ENCODE measurements around the gene ELL2. TPM values are rescaled to one million over a fixed set of nuclear protein-coding genes. Genes with fewer than 3 reads are reported as not detected.

Gene ELL2
- total RNA-seq, 6 experiments from 2014 or later = 74.3 to 96.4 (median 84.5) TPM

GRCh38 chr5:95863383-95863757 is 98.3 kb downstream of the ELL2 start:
- Histone ChIP-seq H3K27me3 (no peaks in the 10 kb centered on the region), H3K4me3 (no peak overlapping the region), H3K9me3 (no peaks in the 10 kb centered on the region), H3K36me3 (no peaks in the 10 kb centered on the region), H3K27ac (peak overlapping the region; percentile 94 to 97 (median 96)), H3K4me1 (peaks cover 0 to 71% (median 12%) of the 10 kb centered on the region in 4 donors)
- intact Hi-C loops (cut with DNase I) = no loop called here
- DNase-seq = peak in 2 of 3 donors; percentile 60 to 72
- TF ChIP-seq CTCF (IDR thresholded peaks at IDR 0.05) = no peak
- TF ChIP-seq POLR2A (IDR thresholded peaks at IDR 0.05) = peak; percentile 78
- 23% methylated on average over 4 of the region's 4 CpGs for WGBS (ENCODE audit: insufficient coverage, low coverage, low lambda C conversion rate, missing lambda C conversion rate)
- peak; percentile 35 to 70 (median 64) for ATAC-seq

- H3K4me3 ChIP-seq = no peak overlapping the region
- 30% methylated on average over 6 of the region's 8 CpGs for WGBS (ENCODE audit: insufficient coverage, low coverage, low lambda C conversion rate, missing lambda C conversion rate)
- H3K4me1 ChIP-seq = peaks cover 0 to 77% (median 15%) of the 10 kb centered on the region in 4 donors
- no peaks in the 10 kb centered on the region for H3K9me3 ChIP-seq
- no peaks in the 10 kb centered on the region for H3K36me3 ChIP-seq
- ATAC-seq = peak; percentile 0 to 4 (median 0)
- intact Hi-C loops (cut with DNase I) = no loop called here
- TF ChIP-seq CTCF (IDR thresholded peaks at IDR 0.05) = no peak
- no peak for TF ChIP-seq POLR2A (IDR thresholded peaks at IDR 0.05)
- H3K27ac ChIP-seq = peak overlapping the region; percentile 94 to 97 (median 96)
- no peaks in the 10 kb centered on the region for H3K27me3 ChIP-seq
- peak in 1 of 3 donors; percentile 19 for DNase-seq
These were observed 98.8 kb downstream of the ELL2 start for GRCh38 chr5:95862671-95863382.

- H3K4me3 ChIP-seq = no peak overlapping the region
- H3K27ac ChIP-seq = peak overlapping the region; percentile 94 to 97 (median 96)
- DNase-seq (peak in 1 of 3 donors; percentile 6), ATAC-seq (no peak)
- TF ChIP-seq CTCF (IDR thresholded peaks at IDR 0.05) (no peak), POLR2A (IDR thresholded peaks at IDR 0.05) (no peak)
- no peaks in the 10 kb centered on the region for H3K9me3 ChIP-seq
- intact Hi-C loops (cut with DNase I) = no loop called here
- H3K27me3 ChIP-seq = no peaks in the 10 kb centered on the region
- H3K4me1 ChIP-seq = peaks cover 0 to 85% (median 17%) of the 10 kb centered on the region in 4 donors
- H3K36me3 ChIP-seq = no peaks in the 10 kb centered on the region
- 61% methylated on average over 7 of the region's 8 CpGs for WGBS (ENCODE audit: insufficient coverage, low coverage, low lambda C conversion rate, missing lambda C conversion rate)
These were observed 99.6 kb downstream of the ELL2 start for GRCh38 chr5:95861864-95862561.

GRCh38 chr5:95861221-95861863 is 100.3 kb downstream of the ELL2 start:
- ATAC-seq (peak; percentile 33 to 44 (median 36)), DNase-seq (peak; percentile 72 to 85 (median 77))
- Histone ChIP-seq H3K36me3 (no peaks in the 10 kb centered on the region), H3K27ac (peak overlapping the region; percentile 94 to 97 (median 96)), H3K4me1 (peaks cover 0 to 91% (median 20%) of the 10 kb centered on the region in 4 donors), H3K27me3 (no peaks in the 10 kb centered on the region), H3K9me3 (no peaks in the 10 kb centered on the region), H3K4me3 (no peak overlapping the region)
- TF ChIP-seq POLR2A (IDR thresholded peaks at IDR 0.05) (peak; percentile 85), CTCF (IDR thresholded peaks at IDR 0.05) (no peak)
- intact Hi-C loops (cut with DNase I) = no loop called here
- 11% methylated on average over 14 of the region's 14 CpGs for WGBS (ENCODE audit: insufficient coverage, low coverage, low lambda C conversion rate, missing lambda C conversion rate)
